Measurements from ENCODE around the gene LTB4R.
"Not testable (repeated sequence)": the region's sequence is repeated elsewhere in the genome, so short reads cannot be mapped to it uniquely, and the experiment has no call there.

LTB4R gene

GRCh38 chr14:24348186-24348585 lies 36.9 kb downstream of the LTB4R start:
- no peak for DNase-seq

- no peak for DNase-seq
Observed at GRCh38 chr14:24349742-24350141, 38.4 kb downstream of the LTB4R start.

- DNase-seq: peak; percentile 69
Observed at GRCh38 chr14:24351517-24351916, 40.2 kb downstream of the LTB4R start.

GRCh38 chr14:24353559-24354481 lies 42.5 kb downstream of the LTB4R start:
- no peak for DNase-seq

GRCh38 chr14:24354482-24354825 lies 43.2 kb downstream of the LTB4R start:
- DNase-seq: not testable (repeated sequence)

- DNase-seq: no peak
Observed at GRCh38 chr14:24355009-24355408, 43.7 kb downstream of the LTB4R start.

- DNase-seq: no peak
Observed at GRCh38 chr14:24356208-24356607, 44.9 kb downstream of the LTB4R start.

- no peak for DNase-seq
Observed at GRCh38 chr14:24360281-24360680, 49.0 kb downstream of the LTB4R start.

GRCh38 chr14:24361326-24361725 lies 50.0 kb downstream of the LTB4R start:
- no peak for DNase-seq

GRCh38 chr14:24362241-24362960 lies 51.1 kb downstream of the LTB4R start:
- DNase-seq: no peak

GRCh38 chr14:24363401-24363800 lies 52.1 kb downstream of the LTB4R start:
- no peak for DNase-seq

- no peak for DNase-seq
Observed at GRCh38 chr14:24364841-24365240, 53.5 kb downstream of the LTB4R start.

GRCh38 chr14:24365600-24366412 lies 54.5 kb downstream of the LTB4R start:
- peak; percentile 97 for DNase-seq

- no peak for DNase-seq
Observed at GRCh38 chr14:24366413-24366720, 55.1 kb downstream of the LTB4R start.

- DNase-seq: peak; percentile 87
Observed at GRCh38 chr14:24366721-24367513, 55.6 kb downstream of the LTB4R start.

All from hematopoietic multipotent progenitor cell treated with erythropoietin and hydrocortisone succinate and interleukin-3 and kit ligand, for 6 days (in vitro differentiated cells).